HepG2 (cell line): ENCODE results near the gene HEMK1. TPM values are rescaled to one million over a fixed set of nuclear protein-coding genes. Genes with fewer than 3 reads are reported as not detected.
A peak's percentile ranks its signal among the peaks of the same experiment; 100 is the strongest.

Experiments
- ATAD3A ChIP-seq: sonication (generic); formaldehyde crosslinking; IDR thresholded peaks from 2 replicates; pipeline ENCODE4 v1.4.0; 2020; ENCODE audit warnings: missing genetic modification reagents
- CHD4 ChIP-seq: fragments of 200-600 bp; sonication (generic); IDR thresholded peaks from 2 replicates; pipeline ENCODE4 v1.7.0; 2017; ENCODE audit warnings: mild to moderate bottlenecking, low read length, borderline replicate concordance
- ELF1 ChIP-seq: sonication (generic); formaldehyde crosslinking; IDR thresholded peaks from 2 replicates; pipeline ENCODE4 v1.4.0; 2020; ENCODE audit warnings: missing genetic modification reagents
- HDAC2 ChIP-seq: sonication (generic); formaldehyde crosslinking; IDR thresholded peaks from 2 replicates; pipeline ENCODE4 v1.4.0; 2020; ENCODE audit warnings: missing genetic modification reagents
- HNRNPUL1 ChIP-seq: fragments of 200-400 bp; formaldehyde crosslinking; IDR thresholded peaks from 2 replicates; pipeline ENCODE4 v1.6.1; 2017; ENCODE audit warnings: low read depth, mild to moderate bottlenecking, low read length, moderate library complexity
- KAT8 ChIP-seq: IDR thresholded peaks from 2 replicates; pipeline ENCODE4 v1.6.1; 2016; ENCODE audit warnings: missing genetic modification reagents, missing compliant biosample characterization
- MAFF ChIP-seq: IDR thresholded peaks from 2 replicates; pipeline ENCODE4 v1.6.1; 2011; ENCODE audit warnings: low read depth, low read length, improper control_type of control experiment
- NCOA1 ChIP-seq: sonication (generic); formaldehyde crosslinking; IDR thresholded peaks from 2 replicates; pipeline ENCODE4 v1.9.0; 2021; ENCODE audit warnings: missing genetic modification reagents
- NRL ChIP-seq: sonication (generic); formaldehyde crosslinking; IDR thresholded peaks from 2 replicates; pipeline ENCODE4 v1.5.0; 2020; ENCODE audit warnings: missing genetic modification reagents, mild to moderate bottlenecking, moderate library complexity, borderline replicate concordance
- TBX2 ChIP-seq: sonication (generic); formaldehyde crosslinking; IDR thresholded peaks from 2 replicates; pipeline ENCODE4 v1.5.0; 2020; ENCODE audit warnings: missing genetic modification reagents, mild to moderate bottlenecking, borderline replicate concordance
- ZBTB20 ChIP-seq: sonication (generic); formaldehyde crosslinking; IDR thresholded peaks from 2 replicates; pipeline ENCODE4 v1.8.1; 2023; ENCODE audit warnings: missing genetic modification reagents, low read depth, mild to moderate bottlenecking, borderline replicate concordance
- ZHX2 ChIP-seq, 2 experiments: sonication (generic) in 1 of 2; formaldehyde crosslinking in 1 of 2; IDR thresholded peaks; 2 replicates each; pipeline versions ENCODE4 v1.6.1 to v1.9.0; 2014 to 2022; ENCODE audit warnings: antibody characterized with exemption in 1 of 2, borderline replicate concordance in 1 of 2, inconsistent platforms in 1 of 2, low read depth in 1 of 2, missing genetic modification reagents in 1 of 2
- ZMYM2 ChIP-seq: sonication (generic); formaldehyde crosslinking; IDR thresholded peaks from 2 replicates; pipeline ENCODE4 v1.8.0; 2022; ENCODE audit warnings: mild to moderate bottlenecking, missing genetic modification reagents
- ZNF263 ChIP-seq: sonication (generic); formaldehyde crosslinking; IDR thresholded peaks from 2 replicates; pipeline ENCODE4 v1.4.0; 2020; ENCODE audit warnings: missing genetic modification reagents
- ZNF329 ChIP-seq: sonication (generic); formaldehyde crosslinking; IDR thresholded peaks from 2 replicates; pipeline ENCODE4 v1.9.0; 2021; ENCODE audit warnings: low read depth, mild to moderate bottlenecking, missing genetic modification reagents
- ZNF331 ChIP-seq: sonication (generic); formaldehyde crosslinking; IDR thresholded peaks from 2 replicates; pipeline ENCODE4 v1.4.0; 2020; ENCODE audit warnings: missing genetic modification reagents
- polyA plus RNA-seq, 8 experiments: library from polyadenylated mRNA; depleted of rRNA in 3 of 8; stranded (reverse) in 7 of 8; unstranded in 1 of 8; fragments of >200 nt; fragmentation: Illumina TruSeq in 4 of 8; extraction: Trizol in 4 of 8; gene quantifications; 2 replicates each; pipeline versions ENCODE4 v1.2.1 to v1.2.3, GENCODE V29; 2011 to 2016; ENCODE audit warnings: low read depth in 4 of 8, missing spikeins in 1 of 8, mixed read lengths in 1 of 8; ENCODE audit not compliant: insufficient read depth in 1 of 8
- total RNA-seq, 5 experiments: library from RNA; depleted of rRNA; stranded (reverse); fragments of >200 nt; fragmentation: Illumina TruSeq; extraction: Trizol; gene quantifications; 2 replicates each; pipeline ENCODE4 v1.2.3, GENCODE V29; 2016; ENCODE audit warnings: low read depth in 1 of 5
- TF ChIP-seq, protein P1 (sequence below): IDR thresholded peaks from 2 replicates; pipeline ENCODE4 v1.6.1; 2012; ENCODE audit warnings: inconsistent platforms
- TF ChIP-seq, protein P2 (sequence below): fragments of 450-650 bp; IDR thresholded peaks from 2 replicates; pipeline ENCODE4 v1.6.1; 2017; ENCODE audit warnings: mild to moderate bottlenecking
- TF ChIP-seq, protein P3 (sequence below): sonication (generic); formaldehyde crosslinking; IDR thresholded peaks from 2 replicates; pipeline ENCODE4 v1.8.1; 2023; ENCODE audit warnings: mild to moderate bottlenecking, moderate library complexity, missing genetic modification reagents

The HEMK1 gene
- total and polyA plus RNA-seq, 2 of the 13 experiments (the other 11 are each of a cell fraction or from before 2014, with no cell fraction given) = 9.8 to 12.6 TPM

DNA sequence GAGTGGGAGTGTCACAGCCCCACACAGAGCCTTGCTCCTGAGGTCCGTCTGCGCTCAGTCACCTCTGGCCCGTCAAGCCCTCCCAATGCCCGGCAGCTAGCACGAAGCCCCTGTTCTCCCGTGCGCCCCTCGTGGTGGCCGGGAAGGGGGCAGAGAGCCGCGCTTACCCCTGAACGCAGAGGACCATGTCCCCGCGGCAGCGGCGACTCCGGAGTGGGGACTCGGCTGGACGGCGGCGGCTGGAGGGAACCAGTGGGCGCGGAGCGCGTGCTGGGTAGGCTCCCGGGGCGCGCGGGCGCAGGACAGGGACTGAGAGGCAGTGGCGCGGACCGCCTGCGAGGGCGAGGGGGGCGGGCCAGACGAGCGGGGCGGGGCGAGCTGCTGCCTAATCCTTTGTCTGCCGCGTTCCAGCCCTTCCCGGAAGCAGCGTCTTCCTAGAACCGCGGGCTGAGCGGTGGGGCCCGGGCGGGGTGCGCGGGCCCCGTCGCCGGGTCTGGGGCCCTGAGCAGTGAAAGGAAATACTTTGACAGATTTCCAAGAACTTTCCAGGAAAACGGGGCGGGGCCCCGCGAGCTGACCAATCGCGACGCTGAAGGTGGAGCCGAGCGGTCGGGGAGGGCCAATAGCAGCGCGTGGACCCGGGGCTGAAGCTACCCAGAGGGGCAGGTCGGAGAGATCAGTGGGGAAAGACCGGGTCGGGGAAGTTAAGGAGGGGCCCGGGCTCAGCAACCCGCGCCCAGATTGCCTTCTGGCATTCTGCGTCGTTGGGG lies 42.3 kb downstream of the HEMK1 start, which contains the start of gene CISH (continued):
- TF ChIP-seq ZHX2 (IDR thresholded peaks at IDR 0.05; ENCODE audit: low read depth) (no peak; the same call in 1 of the 2 replicates), ZHX2 (CRISPR knock-in tag; IDR thresholded peaks at IDR 0.05; ENCODE audit: borderline replicate concordance) (no peak), NRL (CRISPR knock-in tag) (no peak; the same call in 1 of the 2 replicates), HDAC2 (peak; percentile 53; the same call in 1 of the 2 replicates), MAFF (no peak), ZBTB20 (CRISPR knock-in tag) (no peak), ZMYM2 (CRISPR knock-in tag) (peak; percentile 83), CHD4 (no peak), ZNF263 (CRISPR knock-in tag) (0 out of 2 replicates have a peak, but pooled peaks have one; percentile 55), ATAD3A (CRISPR knock-in tag) (no peak), NCOA1 (CRISPR knock-in tag) (0 out of 2 replicates have a peak, but pooled peaks have one; percentile 20), ELF1 (CRISPR knock-in tag) (peak; percentile 89), HNRNPUL1 (no peak), ZNF331 (CRISPR knock-in tag) (peak; percentile 68; the same call in 1 of the 2 replicates), KAT8 (CRISPR knock-in tag) (peak; percentile 77), TBX2 (CRISPR knock-in tag) (peak; percentile 95), ZNF329 (CRISPR knock-in tag) (peak; percentile 19; the same call in 1 of the 2 replicates)
- TF ChIP-seq, protein P1, sequence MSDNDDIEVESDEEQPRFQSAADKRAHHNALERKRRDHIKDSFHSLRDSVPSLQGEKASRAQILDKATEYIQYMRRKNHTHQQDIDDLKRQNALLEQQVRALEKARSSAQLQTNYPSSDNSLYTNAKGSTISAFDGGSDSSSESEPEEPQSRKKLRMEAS = peak; percentile 95
- TF ChIP-seq, protein P2, sequence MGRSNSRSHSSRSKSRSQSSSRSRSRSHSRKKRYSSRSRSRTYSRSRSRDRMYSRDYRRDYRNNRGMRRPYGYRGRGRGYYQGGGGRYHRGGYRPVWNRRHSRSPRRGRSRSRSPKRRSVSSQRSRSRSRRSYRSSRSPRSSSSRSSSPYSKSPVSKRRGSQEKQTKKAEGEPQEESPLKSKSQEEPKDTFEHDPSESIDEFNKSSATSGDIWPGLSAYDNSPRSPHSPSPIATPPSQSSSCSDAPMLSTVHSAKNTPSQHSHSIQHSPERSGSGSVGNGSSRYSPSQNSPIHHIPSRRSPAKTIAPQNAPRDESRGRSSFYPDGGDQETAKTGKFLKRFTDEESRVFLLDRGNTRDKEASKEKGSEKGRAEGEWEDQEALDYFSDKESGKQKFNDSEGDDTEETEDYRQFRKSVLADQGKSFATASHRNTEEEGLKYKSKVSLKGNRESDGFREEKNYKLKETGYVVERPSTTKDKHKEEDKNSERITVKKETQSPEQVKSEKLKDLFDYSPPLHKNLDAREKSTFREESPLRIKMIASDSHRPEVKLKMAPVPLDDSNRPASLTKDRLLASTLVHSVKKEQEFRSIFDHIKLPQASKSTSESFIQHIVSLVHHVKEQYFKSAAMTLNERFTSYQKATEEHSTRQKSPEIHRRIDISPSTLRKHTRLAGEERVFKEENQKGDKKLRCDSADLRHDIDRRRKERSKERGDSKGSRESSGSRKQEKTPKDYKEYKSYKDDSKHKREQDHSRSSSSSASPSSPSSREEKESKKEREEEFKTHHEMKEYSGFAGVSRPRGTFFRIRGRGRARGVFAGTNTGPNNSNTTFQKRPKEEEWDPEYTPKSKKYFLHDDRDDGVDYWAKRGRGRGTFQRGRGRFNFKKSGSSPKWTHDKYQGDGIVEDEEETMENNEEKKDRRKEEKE = no peak
- TF ChIP-seq, protein P3, sequence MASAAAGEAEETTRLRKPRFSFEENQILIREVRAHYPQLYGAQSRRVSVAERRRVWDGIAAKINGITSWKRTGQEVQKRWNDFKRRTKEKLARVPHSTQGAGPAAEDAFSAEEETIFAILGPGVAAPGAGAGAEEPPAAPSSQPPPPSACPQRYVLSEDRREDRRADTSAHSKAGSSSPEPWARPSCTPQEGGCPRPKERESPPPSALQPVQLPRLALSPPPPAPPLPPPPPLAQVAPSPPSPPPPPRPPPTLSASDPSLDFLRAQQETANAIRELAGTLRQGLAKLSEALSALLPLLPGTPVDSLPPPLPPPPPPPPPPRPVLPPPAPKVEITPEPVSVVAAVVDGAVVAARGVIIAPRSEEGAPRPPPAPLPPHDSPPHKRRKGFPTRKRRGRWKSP = peak; percentile 75
